HG02943 (cell line): ENCODE results near the gene GPR55.
A peak's percentile ranks its signal among the peaks of the same experiment; 100 is the strongest.

ENCODE experiments used
- ATAC-seq: cut with Tn5 transposase; IDR thresholded peaks from one replicate; pipeline ENCODE4 v1.9.1; 2021; ENCODE audit warnings: mild to moderate bottlenecking, low read depth, moderate library complexity; ENCODE audit not compliant: unreplicated experiment

The GPR55 gene

DNA sequence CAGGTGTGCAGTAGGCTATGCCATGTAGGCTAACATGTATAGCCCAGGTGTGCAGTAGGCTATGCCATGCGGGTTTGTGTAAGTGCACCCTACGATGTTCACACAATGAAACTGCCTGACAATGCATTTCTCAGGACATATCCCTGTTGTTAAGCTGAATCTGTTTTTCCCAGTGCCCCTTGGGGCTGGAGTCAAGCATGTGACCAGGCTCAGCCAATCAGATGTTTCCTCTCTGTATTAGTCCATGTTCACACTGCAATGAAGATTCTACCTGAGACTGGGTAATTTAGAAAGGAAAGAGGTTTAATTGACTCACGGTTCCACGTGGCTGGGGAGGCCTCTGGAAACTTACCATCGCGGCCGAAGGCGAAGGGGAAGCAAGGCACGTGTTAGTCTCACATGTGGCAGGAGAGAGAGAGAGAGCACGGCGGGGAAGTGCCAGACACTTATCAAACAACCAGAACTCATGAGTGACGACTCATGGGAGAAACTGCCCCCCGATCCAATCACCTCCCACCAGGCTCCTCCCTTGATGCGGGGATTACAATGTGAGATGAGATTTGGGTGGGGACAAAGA is 36.1 kb downstream of the GPR55 start:
- ATAC-seq = no peak

DNA sequence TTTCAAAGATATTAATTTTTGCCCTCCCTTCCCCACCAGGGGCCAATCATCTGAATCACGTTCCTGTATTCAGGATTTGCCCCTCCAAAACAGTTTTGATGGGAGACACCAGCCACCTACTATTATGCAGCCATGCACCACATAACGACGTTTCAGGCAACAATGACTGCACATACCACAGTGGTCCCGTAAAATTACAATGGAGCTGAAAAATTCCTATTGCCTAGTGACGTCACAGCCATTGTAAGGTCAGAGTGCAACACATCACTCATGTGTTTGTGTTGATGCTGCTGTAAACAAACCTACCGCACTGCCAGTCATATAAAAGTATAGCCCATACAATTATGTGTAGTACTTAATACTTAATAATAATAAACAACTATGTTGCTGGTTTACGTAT is 37.7 kb downstream of the GPR55 start:
- no peak for ATAC-seq

DNA sequence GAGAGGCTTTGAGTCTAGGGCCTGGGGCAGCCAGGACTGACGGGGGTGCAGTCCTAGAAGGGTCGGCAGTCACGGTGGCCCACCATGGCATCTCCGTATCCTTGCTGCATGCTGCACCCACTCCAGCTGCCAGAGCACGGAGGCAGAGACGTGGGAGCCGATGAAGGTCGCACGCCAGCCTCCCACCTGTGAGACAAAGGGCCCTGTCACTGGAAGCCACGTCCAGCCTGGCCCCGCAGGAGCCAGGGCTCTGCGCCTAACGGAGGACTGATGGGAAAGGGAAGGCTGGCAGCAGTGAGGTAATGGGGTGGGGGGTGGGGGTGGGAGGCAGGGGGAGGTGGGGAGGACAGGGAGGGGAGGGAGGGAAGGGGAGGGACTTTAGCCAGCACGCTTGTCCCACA is 38.4 kb downstream of the GPR55 start:
- ATAC-seq = no peak

GRCh38 chr2:230886206-230886605 is 38.8 kb downstream of the GPR55 start:
- ATAC-seq = no peak

GRCh38 chr2:230885463-230886130 is 39.4 kb downstream of the GPR55 start:
- ATAC-seq = no peak

DNA sequence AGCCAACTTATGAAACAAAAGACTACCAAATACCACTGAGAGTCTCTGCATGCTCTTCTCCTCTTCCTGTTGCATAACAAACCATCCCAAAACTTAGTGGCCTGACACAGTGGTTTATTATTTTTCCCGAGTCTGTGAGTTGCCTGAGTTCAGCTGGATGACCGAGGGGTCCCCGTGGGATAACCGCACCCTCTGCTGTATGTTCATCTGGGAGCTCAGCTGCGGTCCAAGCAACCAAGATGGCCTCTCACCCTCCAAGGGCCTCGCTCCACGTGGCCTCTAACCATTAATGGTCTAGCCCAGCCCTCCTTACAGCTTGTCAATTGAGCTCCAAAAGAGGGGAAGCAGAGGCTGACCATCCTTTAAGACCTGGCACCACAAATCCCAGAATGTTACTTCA is 43.2 kb downstream of the GPR55 start:
- ATAC-seq = no peak

DNA sequence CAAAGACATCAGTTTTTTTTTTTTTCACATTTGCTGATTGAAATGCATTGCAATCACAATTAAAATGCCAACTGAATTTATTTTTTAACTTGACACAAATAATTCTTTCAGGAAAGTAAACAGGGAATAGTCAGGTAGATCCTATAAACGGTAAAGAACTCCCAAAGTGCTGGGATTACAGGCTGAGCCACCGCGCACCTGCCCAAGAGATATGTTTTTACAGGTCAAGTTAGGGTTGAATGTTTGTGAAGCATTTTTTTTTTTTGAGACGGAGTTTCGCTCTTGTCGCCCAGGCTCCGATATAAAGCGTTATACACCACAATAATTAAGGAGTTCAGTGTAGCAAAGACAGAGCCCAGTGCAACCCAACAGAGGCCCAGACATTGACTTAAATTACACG is 45.2 kb downstream of the GPR55 start:
- ATAC-seq = no peak

- no peak for ATAC-seq
Observed at GRCh38 chr2:230879271-230879882, 45.7 kb downstream of the GPR55 start.

- no peak for ATAC-seq
Observed at GRCh38 chr2:230878599-230879188, 46.3 kb downstream of the GPR55 start.

GRCh38 chr2:230877759-230878598 is 47.1 kb downstream of the GPR55 start:
- ATAC-seq = no peak

DNA sequence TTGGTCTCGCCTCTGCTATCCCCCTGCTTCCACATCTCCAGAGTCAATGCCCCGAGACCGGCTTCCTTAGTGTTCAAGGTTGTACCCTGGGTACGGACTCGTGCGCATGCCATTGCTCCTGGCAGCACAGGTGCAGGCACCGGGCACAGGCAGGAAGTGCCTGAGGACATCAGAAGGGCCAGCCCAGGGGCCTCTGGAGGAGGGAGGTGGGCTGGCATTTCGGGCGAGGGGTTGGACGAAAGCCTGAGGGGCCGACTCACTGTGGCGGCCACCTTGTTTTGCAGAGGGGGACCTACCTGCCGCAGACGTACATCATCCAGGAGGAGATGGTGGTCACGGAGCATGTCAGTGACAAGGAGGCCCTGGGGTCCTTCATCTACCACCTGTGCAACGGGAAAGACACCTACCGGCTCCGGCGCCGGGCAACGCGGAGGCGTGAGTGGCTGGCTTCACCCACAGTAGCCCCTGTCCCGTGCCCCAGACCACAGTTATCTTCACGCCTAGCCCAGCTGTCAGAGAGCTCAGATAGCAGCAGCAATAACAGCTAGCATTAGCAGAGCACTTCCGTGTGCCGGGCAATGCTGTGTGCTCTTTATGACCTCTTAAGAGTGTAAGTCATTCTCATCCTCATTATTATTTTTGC is 47.8 kb downstream of the GPR55 start:
- ATAC-seq = no peak

GRCh38 chr2:230875347-230876315 is 49.4 kb downstream of the GPR55 start:
- ATAC-seq = no peak

DNA sequence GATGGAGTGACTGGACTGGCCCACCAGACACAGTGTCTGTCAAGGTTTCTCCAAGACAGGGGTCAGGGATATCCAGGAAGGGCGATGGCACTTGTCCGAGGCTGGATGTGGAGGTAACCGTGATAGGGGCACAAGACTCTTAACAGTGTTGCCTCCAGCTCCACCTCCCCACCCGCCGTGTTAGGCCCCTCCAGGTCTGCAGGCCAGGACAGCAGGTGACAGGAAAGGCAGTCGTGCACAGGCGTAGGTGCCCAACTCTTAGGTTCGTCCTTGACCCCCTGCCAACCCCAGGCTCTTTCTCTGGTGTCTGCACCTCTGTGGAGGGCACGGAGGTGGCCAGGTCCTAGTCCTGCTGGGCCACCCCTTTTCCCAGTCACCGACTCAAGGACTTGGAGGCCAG is 50.2 kb downstream of the GPR55 start:
- no peak for ATAC-seq

GRCh38 chr2:230874456-230874855 is 50.6 kb downstream of the GPR55 start:
- ATAC-seq = no peak

DNA sequence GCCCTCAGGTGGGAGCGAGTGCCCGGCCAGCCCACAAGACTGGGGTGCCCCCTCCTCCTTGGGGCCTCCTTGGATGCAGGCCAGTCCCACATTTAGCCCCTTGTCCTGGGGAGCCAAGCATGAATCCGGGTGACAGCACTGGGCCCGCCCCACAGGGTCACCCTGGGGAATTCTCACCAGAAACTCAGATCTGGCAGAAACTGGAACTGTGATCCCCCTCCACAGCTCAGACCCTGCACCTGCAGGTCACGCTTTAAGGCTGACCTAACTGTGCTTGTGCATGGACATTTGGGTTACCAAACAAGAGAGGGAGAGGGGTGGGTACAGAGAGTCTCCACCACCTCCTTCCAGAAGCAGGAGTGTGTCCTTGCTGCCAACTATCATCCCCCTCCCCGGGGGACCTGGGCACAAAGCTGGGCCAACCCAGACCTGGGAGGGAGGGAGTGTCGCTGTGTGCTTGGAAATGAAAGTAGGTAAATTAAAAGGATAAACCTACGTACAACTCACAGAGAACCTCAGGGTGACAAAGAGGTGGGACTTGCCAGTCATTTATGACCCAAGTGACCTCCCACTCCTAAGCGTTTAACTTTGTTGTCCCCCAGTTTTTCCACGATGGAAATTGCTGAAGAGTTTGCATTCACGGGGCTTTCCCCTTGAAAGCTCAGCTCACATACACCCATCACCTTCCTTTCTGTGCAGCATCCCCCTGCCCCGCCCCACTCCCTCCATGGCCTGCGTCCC is 51.2 kb downstream of the GPR55 start:
- peak; percentile 67 for ATAC-seq

DNA sequence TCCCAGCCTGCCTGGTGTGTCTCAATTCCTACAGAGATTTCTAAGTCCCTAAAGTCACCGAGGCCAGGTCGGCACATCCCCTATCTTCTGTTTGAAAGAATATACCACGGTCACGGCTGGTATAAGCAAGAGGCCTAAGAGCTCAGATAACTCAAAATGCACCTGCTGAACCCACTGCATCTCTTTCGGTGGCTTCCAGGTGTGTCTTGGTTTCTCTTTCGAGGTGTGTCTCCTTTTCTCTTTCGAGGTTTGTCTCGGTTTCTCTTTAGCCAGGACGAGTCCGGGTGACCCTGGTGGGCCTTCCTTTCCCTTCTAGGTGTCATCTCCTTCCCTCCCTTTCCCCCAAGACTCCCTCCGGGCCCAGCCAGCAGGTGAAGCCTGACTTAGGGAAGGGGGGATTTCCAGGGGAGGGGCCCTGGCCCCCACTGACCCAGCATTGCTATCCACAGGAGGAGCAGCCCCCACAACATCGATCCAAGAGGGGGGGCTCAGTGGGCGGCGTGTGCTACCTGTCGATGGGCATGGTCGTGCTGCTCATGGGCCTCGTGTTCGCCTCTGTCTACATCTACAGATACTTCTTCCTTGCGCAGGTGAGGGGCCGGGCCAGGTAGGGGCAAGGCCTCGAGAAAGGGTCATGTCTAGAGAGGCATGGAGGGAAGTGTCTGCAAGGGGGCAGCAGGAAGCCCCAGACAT is 51.9 kb downstream of the GPR55 start:
- ATAC-seq = peak; percentile 55

GRCh38 chr2:230872151-230872967 is 52.7 kb downstream of the GPR55 start:
- peak; percentile 3 for ATAC-seq
